Measurements from ENCODE around the gene ACOX3.

- no peak for TF ChIP-seq CTCF (IDR thresholded peaks at IDR 0.05 in 4 of 5, conservative IDR thresholded peaks at IDR 0.05 in 1 of 5)
- no peak for TF ChIP-seq POLR2A (IDR thresholded peaks at IDR 0.05)
Measured at GRCh38 chr4:8463811-8464210, 23.3 kb upstream of the ACOX3 start.
